ENCODE results near the gene VPS26C.
"Not testable (repeated sequence)": the region's sequence is repeated elsewhere in the genome, so short reads cannot be mapped to it uniquely, and the experiment has no call there.

- not testable (repeated sequence) for TF ChIP-seq CTCF (IDR thresholded peaks at IDR 0.05 in 8 of 11, conservative IDR thresholded peaks at IDR 0.05 in 3 of 11); POLR2A (IDR thresholded peaks at IDR 0.05); POLR2AphosphoS5 (IDR thresholded peaks at IDR 0.05)
Measured at GRCh38 chr21:37279271-37279670, 12.1 kb upstream of the VPS26C start.
